ENCODE measurements around the gene DENND1B.

DNA sequence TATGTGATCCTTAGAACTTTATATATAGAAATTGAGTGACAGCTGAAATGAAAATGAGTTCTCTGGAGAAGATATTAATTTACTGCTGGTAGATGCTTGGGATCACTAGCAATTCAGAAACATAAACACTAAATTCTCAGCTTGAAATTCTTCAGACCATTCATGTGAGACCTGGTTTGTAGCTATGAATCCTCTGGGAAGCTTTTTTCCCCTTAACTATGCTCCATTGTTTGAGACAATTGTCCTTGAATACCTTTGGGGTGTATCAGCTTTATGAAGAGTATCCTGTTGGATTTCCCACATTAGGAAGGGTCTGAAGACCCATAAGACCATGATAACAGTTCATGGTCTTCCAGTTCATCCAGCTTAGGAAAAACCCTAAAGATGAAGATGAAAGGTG lies 4.6 kb upstream of the DENND1B start:
- TF ChIP-seq, protein P1, sequence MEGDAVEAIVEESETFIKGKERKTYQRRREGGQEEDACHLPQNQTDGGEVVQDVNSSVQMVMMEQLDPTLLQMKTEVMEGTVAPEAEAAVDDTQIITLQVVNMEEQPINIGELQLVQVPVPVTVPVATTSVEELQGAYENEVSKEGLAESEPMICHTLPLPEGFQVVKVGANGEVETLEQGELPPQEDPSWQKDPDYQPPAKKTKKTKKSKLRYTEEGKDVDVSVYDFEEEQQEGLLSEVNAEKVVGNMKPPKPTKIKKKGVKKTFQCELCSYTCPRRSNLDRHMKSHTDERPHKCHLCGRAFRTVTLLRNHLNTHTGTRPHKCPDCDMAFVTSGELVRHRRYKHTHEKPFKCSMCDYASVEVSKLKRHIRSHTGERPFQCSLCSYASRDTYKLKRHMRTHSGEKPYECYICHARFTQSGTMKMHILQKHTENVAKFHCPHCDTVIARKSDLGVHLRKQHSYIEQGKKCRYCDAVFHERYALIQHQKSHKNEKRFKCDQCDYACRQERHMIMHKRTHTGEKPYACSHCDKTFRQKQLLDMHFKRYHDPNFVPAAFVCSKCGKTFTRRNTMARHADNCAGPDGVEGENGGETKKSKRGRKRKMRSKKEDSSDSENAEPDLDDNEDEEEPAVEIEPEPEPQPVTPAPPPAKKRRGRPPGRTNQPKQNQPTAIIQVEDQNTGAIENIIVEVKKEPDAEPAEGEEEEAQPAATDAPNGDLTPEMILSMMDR (IDR thresholded peaks at IDR 0.05; ENCODE audit: poor library complexity) = no peak
- TF ChIP-seq EZH2 (IDR thresholded peaks at IDR 0.05; ENCODE audit: borderline replicate concordance) (no peak), EZH2phosphoT487 (IDR thresholded peaks at IDR 0.05; ENCODE audit: low read depth, severe bottlenecking, unreplicated experiment) (no peak)
